Chondrocyte (in vitro differentiated cells): ENCODE data around the gene POU2F2. TPM values are rescaled to one million over a fixed set of nuclear protein-coding genes. Genes with fewer than 3 reads are reported as not detected.

Experiments used
- DNase-seq: peaks from one replicate; pipeline ENCODE4 v3.0.0; 2021; ENCODE audit warnings: mixed read lengths, low spot score
- H3K27ac Mint-ChIP-seq: one replicate; pipeline ENCODE4 v1.8.0; 2021; ENCODE audit warnings: mild to moderate bottlenecking, moderate library complexity, mixed read lengths; ENCODE audit not compliant: unreplicated experiment
- H3K27me3 Mint-ChIP-seq: 2 replicates; pipeline ENCODE4 v1.8.0; 2021; ENCODE audit warnings: low read depth, mixed read lengths
- H3K36me3 Mint-ChIP-seq: 2 replicates; pipeline ENCODE4 v1.8.0; 2021; ENCODE audit warnings: low read depth, mixed read lengths
- H3K4me1 Mint-ChIP-seq: 2 replicates; pipeline ENCODE4 v1.8.0; 2021; ENCODE audit warnings: low read depth, mild to moderate bottlenecking, mixed read lengths
- H3K4me3 Mint-ChIP-seq: one replicate; pipeline ENCODE4 v1.8.0; 2021; ENCODE audit warnings: mild to moderate bottlenecking, moderate library complexity, mixed read lengths; ENCODE audit not compliant: unreplicated experiment
- H3K9me3 Mint-ChIP-seq: 2 replicates; pipeline ENCODE4 v1.8.0; 2021; ENCODE audit warnings: low read depth, mixed read lengths
- total RNA-seq: library from RNA; stranded (reverse); gene quantifications from 3 replicates; pipeline ENCODE4 v1.2.1, GENCODE V29; 2021
- TF ChIP-seq, protein P1 (sequence below): fragments of 200-600 bp; sonication (generic); IDR thresholded peaks from 2 replicates; pipeline ENCODE4 v1.5.0; 2021; ENCODE audit warnings: antibody characterized with exemption, mild to moderate bottlenecking, moderate library complexity

POU2F2 gene
- total RNA-seq, 1 donor from 2014 or later, result 1.5 TPM

DNA sequence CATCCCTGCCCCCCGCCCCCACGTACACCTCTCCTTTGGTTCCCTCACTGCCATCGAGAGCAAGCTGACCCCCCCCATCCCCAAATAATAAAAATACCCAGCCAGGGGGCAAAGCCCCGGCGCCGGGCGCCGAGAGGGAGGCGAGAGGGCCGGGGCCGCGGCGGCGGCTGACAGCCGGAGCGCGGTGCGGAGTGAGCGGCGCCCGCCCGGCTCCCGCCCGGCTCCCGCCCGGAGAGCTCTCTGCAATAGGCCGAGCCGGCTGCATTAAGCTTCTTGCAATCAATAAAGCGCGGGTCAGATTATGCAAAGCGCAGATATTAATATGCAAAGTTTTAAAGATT is 44.4 kb upstream of the POU2F2 start:
- H3K9me3 Mint-ChIP-seq, result no peaks in the 10 kb centered on the region
- TF ChIP-seq, protein P1, sequence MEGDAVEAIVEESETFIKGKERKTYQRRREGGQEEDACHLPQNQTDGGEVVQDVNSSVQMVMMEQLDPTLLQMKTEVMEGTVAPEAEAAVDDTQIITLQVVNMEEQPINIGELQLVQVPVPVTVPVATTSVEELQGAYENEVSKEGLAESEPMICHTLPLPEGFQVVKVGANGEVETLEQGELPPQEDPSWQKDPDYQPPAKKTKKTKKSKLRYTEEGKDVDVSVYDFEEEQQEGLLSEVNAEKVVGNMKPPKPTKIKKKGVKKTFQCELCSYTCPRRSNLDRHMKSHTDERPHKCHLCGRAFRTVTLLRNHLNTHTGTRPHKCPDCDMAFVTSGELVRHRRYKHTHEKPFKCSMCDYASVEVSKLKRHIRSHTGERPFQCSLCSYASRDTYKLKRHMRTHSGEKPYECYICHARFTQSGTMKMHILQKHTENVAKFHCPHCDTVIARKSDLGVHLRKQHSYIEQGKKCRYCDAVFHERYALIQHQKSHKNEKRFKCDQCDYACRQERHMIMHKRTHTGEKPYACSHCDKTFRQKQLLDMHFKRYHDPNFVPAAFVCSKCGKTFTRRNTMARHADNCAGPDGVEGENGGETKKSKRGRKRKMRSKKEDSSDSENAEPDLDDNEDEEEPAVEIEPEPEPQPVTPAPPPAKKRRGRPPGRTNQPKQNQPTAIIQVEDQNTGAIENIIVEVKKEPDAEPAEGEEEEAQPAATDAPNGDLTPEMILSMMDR, result no peak
- H3K4me1 Mint-ChIP-seq, result peaks cover 8% of the 10 kb centered on the region
- no peak for DNase-seq
- no peaks in the 10 kb centered on the region for H3K36me3 Mint-ChIP-seq
- peaks cover 32% of the 10 kb centered on the region for H3K27me3 Mint-ChIP-seq
- peak overlapping the region; percentile 25 for H3K27ac Mint-ChIP-seq
- H3K4me3 Mint-ChIP-seq, result peak overlapping the region; percentile 82

GRCh38 chr19:42175952-42176648 is 43.9 kb upstream of the POU2F2 start:
- peak overlapping the region; percentile 82 for H3K4me3 Mint-ChIP-seq
- H3K9me3 Mint-ChIP-seq, result no peaks in the 10 kb centered on the region
- peaks cover 8% of the 10 kb centered on the region for H3K4me1 Mint-ChIP-seq
- TF ChIP-seq, protein P1, result no peak
- H3K36me3 Mint-ChIP-seq, result no peaks in the 10 kb centered on the region
- peaks cover 33% of the 10 kb centered on the region for H3K27me3 Mint-ChIP-seq
- H3K27ac Mint-ChIP-seq, result peak overlapping the region; percentile 25
- DNase-seq, result no peak

- peaks cover 8% of the 10 kb centered on the region for H3K4me1 Mint-ChIP-seq
- H3K36me3 Mint-ChIP-seq, result no peaks in the 10 kb centered on the region
Measured at GRCh38 chr19:42174958-42175734, 42.9 kb upstream of the POU2F2 start.

DNA sequence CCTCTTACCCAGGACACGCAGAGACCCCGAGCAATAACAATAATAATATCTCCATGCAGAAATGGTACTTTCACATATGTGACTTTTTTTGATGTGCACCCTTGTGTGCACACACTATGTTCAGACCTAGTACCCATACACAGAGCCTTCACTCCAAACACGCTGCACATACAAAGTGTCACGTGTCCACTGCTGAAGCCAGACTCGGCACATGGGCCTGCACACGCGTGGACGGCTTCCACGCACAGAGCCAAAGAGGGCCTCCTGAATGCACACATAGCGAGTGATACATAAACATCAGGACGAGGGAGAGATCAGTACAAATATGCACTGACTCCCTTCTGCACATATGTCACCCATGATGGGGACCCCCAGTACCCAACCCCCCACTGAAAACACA is 41.9 kb upstream of the POU2F2 start:
- no peak overlapping the region for H3K4me3 Mint-ChIP-seq
- no peak for DNase-seq
- no peaks in the 10 kb centered on the region for H3K36me3 Mint-ChIP-seq
- no peak overlapping the region for H3K27ac Mint-ChIP-seq
- no peaks in the 10 kb centered on the region for H3K9me3 Mint-ChIP-seq
- H3K27me3 Mint-ChIP-seq, result peaks cover 27% of the 10 kb centered on the region
- H3K4me1 Mint-ChIP-seq, result peaks cover 8% of the 10 kb centered on the region
- TF ChIP-seq, protein P1, result no peak

More at GRCh38 chr19:42174958-42175734, 42.9 kb upstream of the POU2F2 start:
- Mint-ChIP-seq H3K9me3 (no peaks in the 10 kb centered on the region), H3K4me3 (no peak overlapping the region), H3K27me3 (peaks cover 34% of the 10 kb centered on the region), H3K27ac (no peak overlapping the region)
- TF ChIP-seq, protein P1, result no peak
- DNase-seq, result no peak

GRCh38 chr19:42173695-42174094 is 41.4 kb upstream of the POU2F2 start:
- TF ChIP-seq, protein P1, result no peak
- Mint-ChIP-seq H3K4me3 (no peak overlapping the region), H3K27me3 (peaks cover 29% of the 10 kb centered on the region), H3K4me1 (peaks cover 8% of the 10 kb centered on the region), H3K36me3 (no peaks in the 10 kb centered on the region), H3K9me3 (no peaks in the 10 kb centered on the region), H3K27ac (no peak overlapping the region)
- DNase-seq, result no peak
